ENCODE data around the gene LILRB3.
"Not testable (repeated sequence)": the region's sequence is repeated elsewhere in the genome, so short reads cannot be mapped to it uniquely, and the experiment has no call there.

The LILRB3 gene

GRCh38 chr19:54179921-54180461 lies 42.8 kb downstream of the LILRB3 start:
- peak; percentile 72 for DNase-seq (ENCODE audit: low read depth)
- H3K4me3 ChIP-seq (replicated peaks; ENCODE audit: low read depth, low read length), result no peak overlapping the region
- TF ChIP-seq CTCF (IDR thresholded peaks at IDR 0.05; ENCODE audit: low read length, missing control alignments), result peak; percentile 48

- no peak for DNase-seq (ENCODE audit: low read depth)
- no peak for TF ChIP-seq CTCF (IDR thresholded peaks at IDR 0.05; ENCODE audit: low read length, missing control alignments)
- H3K4me3 ChIP-seq (replicated peaks; ENCODE audit: low read depth, low read length), result no peak overlapping the region
Measured at GRCh38 chr19:54179262-54179852, 43.5 kb downstream of the LILRB3 start.

DNA sequence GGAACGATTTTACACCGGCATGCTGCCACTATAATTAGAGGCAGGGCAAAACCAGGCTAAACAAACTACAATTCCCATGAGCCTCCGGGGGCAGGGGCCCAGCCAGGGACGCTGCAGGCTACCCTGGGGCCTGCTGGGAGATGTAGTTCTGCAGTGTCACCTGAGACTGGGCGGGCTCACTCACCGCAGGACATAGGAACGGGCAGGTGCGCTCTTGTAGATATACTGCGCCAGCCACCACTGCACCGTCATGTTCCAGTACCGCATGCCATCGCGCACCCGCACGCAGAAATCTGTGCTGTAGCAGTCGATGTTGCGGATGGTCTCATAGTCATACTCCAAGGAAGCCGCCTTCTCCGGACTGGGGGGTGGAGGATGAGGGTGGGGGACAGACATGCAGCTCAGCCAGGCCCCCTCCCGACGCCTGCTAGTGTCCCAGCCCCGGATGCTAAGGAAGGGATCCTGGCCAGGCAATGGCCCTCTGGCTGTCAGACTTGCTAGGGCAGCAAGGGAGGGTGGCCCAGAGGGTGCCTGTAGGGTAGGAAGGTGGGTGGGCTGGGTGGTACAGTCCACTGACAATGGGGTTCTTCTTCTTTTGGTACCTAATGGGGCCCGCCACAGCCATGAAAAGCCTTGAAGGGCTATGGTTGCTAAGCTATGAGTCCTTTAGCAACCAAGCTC lies 44.1 kb downstream of the LILRB3 start:
- DNase-seq (ENCODE audit: low read depth), result no peak
- no peak overlapping the region for H3K4me3 ChIP-seq (replicated peaks; ENCODE audit: low read depth, low read length)
- TF ChIP-seq CTCF (IDR thresholded peaks at IDR 0.05; ENCODE audit: low read length, missing control alignments), result no peak

DNA sequence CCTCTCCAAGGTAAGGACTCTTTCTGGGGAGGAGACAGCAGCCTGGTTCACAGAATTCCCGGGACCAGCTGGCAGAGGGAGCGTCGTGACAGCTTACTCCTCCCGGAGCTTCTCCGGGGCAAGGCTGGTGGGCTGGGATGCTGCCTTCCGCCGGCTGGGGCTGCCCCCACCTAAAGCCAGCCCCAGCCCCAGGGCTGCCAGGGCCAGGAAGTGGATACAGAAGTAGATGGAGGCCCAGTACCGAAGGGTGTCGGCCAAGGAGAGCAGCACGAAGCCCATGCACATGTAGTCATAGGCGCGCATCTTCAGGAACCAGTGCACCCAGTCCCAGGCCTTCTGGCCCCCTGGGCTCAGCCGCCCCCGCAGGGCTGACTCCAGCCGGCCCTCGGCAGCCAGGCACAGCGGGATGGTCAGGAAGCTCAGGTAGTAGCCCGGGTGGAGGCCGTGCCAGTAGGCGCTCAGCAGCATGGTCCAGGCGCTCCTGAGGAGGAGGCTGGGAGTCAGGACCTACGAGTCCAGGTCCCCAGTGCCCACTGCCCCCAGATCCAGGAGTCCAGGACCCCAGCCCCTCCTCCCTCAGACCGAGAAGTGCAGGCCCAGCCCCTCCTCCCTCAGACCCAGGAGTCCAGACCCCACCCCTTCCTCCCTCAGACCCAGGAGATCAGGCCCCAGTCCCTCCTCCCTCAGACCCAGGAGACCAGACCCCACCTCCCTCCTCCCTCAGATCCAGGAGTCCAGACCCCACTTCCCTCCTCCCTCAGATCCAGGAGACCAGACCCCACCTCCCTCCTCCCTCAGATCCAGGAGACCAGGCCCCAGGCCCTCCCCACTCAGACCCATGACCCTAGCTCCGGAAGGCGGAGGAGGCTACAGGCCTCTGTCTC lies 48.6 kb downstream of the LILRB3 start:
- no peak for DNase-seq (ENCODE audit: low read depth)
- TF ChIP-seq CTCF (IDR thresholded peaks at IDR 0.05; ENCODE audit: low read length, missing control alignments), result no peak
- H3K4me3 ChIP-seq (replicated peaks; ENCODE audit: low read depth, low read length), result no peak overlapping the region

DNA sequence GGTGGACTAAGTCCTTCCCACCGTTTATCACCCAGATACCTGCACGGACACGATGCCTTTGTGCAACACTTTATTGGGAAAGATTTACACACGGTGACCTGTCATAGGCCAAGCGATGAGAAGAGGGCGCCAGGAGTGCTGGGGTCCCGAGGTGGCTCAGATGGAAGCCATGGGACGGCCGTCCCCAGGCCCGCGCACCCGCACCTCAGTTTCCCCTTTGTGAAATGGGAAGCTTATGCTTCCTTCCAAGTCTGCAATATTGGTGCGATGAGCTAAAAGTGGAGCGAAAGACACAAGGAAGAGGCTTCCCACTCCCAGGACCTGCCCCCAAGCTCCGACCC lies 49.5 kb downstream of the LILRB3 start:
- no peak for DNase-seq (ENCODE audit: low read depth)
- TF ChIP-seq CTCF (IDR thresholded peaks at IDR 0.05; ENCODE audit: low read length, missing control alignments), result no peak
- H3K4me3 ChIP-seq (replicated peaks; ENCODE audit: low read depth, low read length), result no peak overlapping the region

DNA sequence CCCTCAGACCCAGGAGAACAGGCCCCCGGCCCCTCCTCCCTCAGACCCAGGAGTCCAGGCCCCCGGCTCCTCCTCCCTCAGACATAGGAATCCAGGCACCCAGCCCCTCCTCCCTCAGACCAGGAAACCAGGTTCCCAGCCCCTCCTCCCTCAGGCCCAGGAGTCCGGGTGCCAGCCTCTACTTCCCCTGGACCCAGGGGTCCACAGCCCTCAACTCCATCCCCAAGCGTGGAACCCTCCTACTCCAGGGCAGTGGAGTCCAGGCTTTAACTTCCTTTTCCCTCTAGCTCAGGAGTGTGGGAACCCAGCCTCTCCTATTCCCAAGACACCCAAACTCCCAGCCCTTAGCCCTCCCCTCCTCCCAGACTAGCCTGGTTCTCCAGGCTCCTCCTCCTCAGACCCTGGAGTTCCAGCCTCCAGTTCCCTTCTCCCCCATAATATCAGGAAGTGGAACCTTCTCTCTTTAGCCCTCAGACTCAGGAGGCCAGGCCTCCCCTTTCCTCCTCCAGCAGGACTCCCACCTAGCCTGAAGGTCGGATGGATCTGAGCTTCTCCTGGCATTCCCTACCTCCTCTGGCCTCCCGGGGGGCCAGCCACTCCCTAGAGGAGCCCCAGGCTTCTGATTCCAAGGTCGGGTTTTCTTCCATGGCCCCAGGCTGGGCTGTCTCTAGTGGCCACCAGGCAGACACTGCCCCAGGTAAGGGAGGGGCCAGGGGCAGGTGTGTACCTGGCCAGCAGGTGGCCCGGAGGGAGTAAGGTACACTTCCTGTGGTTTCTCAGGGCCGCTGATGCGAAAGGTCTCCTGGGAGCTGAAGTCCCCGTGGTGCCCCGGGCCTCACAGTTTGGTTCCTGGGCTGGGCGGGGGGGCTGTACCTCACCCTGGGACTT lies 50.1 kb downstream of the LILRB3 start, which contains the start of gene TMC4:
TSS of gene TMC4 (minus strand) at position 690 of the 888 bp plus-strand sequence. CDS start at position 647, 43 bp downstream.
- TF ChIP-seq CTCF (IDR thresholded peaks at IDR 0.05; ENCODE audit: low read length, missing control alignments), result no peak
- DNase-seq (ENCODE audit: low read depth), result no peak
- H3K4me3 ChIP-seq (replicated peaks; ENCODE audit: low read depth, low read length), result no peak within 1 kb of the TSS

GRCh38 chr19:54171736-54172431 lies 50.9 kb downstream of the LILRB3 start:
- not testable (repeated sequence) for DNase-seq (ENCODE audit: low read depth); H3K4me3 ChIP-seq (replicated peaks; ENCODE audit: low read depth, low read length)

Data from fibroblast of pulmonary artery (primary cell).